ENCODE data around the gene ITGBL1.

DNA sequence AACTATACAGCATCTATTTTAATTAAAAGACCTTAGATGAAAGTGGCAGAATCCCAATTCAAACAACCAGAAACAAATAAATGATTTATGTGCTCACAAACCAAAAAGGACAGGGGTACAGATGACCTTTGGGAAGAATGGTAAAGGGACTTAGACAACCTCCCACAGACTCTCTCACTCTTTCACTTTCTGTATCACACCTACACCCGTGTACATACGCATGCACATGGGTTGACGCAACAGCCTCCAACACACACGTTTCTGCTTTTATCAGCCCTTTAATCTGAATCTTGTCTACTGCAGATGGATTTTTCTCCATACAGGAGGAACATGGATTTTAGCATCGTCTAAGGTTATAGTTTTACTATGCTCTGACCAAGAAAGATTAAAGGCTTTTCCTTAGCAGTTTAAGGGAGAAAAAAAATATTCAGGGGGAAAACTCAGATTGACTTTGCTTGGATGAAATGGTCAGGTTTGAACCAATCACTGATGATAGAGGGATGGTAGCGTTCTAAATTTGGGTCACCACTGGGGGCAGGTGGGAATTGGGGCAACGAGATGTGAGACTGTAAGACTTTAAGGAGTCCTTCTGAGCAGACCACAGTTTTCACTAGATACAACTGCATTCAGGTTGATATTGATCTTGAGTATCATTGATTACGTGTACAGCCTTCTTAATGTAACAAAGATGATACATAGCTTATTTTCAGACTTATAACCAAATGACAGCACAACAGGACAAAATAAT lies 166.1 kb downstream of the ITGBL1 start:
- TF ChIP-seq, protein P1, sequence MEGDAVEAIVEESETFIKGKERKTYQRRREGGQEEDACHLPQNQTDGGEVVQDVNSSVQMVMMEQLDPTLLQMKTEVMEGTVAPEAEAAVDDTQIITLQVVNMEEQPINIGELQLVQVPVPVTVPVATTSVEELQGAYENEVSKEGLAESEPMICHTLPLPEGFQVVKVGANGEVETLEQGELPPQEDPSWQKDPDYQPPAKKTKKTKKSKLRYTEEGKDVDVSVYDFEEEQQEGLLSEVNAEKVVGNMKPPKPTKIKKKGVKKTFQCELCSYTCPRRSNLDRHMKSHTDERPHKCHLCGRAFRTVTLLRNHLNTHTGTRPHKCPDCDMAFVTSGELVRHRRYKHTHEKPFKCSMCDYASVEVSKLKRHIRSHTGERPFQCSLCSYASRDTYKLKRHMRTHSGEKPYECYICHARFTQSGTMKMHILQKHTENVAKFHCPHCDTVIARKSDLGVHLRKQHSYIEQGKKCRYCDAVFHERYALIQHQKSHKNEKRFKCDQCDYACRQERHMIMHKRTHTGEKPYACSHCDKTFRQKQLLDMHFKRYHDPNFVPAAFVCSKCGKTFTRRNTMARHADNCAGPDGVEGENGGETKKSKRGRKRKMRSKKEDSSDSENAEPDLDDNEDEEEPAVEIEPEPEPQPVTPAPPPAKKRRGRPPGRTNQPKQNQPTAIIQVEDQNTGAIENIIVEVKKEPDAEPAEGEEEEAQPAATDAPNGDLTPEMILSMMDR (conservative IDR thresholded peaks at IDR 0.05; ENCODE audit: low read length) = no peak
- TF ChIP-seq EZH2phosphoT487 (IDR thresholded peaks at IDR 0.05; ENCODE audit: borderline replicate concordance, low read depth, low read length) = no peak
